Ishikawa (cell line): ENCODE measurements around the gene MYO9B.

Experiments
- CEBPB ChIP-seq: IDR thresholded peaks from 2 replicates; pipeline ENCODE4 v1.6.1; 2012
- CREB1 ChIP-seq: IDR thresholded peaks from 2 replicates; pipeline ENCODE4 v1.6.1; 2012; ENCODE audit warnings: low read depth
- EGR1 ChIP-seq: IDR thresholded peaks from 2 replicates; pipeline ENCODE4 v1.6.1; 2012
- EP300 ChIP-seq: IDR thresholded peaks from 2 replicates; pipeline ENCODE4 v1.6.1; 2012; ENCODE audit warnings: borderline replicate concordance
- FOXM1 ChIP-seq: IDR thresholded peaks from 2 replicates; pipeline ENCODE4 v1.6.1; 2012; ENCODE audit warnings: low read depth, borderline replicate concordance
- MAX ChIP-seq: IDR thresholded peaks from 2 replicates; pipeline ENCODE4 v1.6.1; 2012
- NFIC ChIP-seq: IDR thresholded peaks from 2 replicates; pipeline ENCODE4 v1.6.1; 2012
- RAD21 ChIP-seq: IDR thresholded peaks from 2 replicates; pipeline ENCODE4 v1.6.1; 2012; ENCODE audit warnings: low read depth
- REST ChIP-seq: IDR thresholded peaks from 2 replicates; pipeline ENCODE4 v1.6.1; 2012; ENCODE audit warnings: low read depth, mild to moderate bottlenecking
- TAF1 ChIP-seq: IDR thresholded peaks from 2 replicates; pipeline ENCODE4 v1.6.1; 2012; ENCODE audit warnings: low read depth, mild to moderate bottlenecking
- TCF12 ChIP-seq: IDR thresholded peaks from 2 replicates; pipeline ENCODE4 v1.6.1; 2012; ENCODE audit warnings: low read depth
- TEAD4 ChIP-seq: IDR thresholded peaks from 2 replicates; pipeline ENCODE4 v1.6.1; 2012
- USF1 ChIP-seq: IDR thresholded peaks from 2 replicates; pipeline ENCODE4 v1.6.1; 2012
- YY1 ChIP-seq: IDR thresholded peaks from 2 replicates; pipeline ENCODE4 v1.6.1; 2012; ENCODE audit warnings: low read depth
- ZBTB7A ChIP-seq: IDR thresholded peaks from 2 replicates; pipeline ENCODE4 v1.6.1; 2012; ENCODE audit warnings: low read depth

Gene MYO9B

GRCh38 chr19:17245535-17245984 is 170.0 kb downstream of the MYO9B start, which contains the start of gene NR2F6:
Gene NR2F6 (minus strand): TSS chr19:17245919. CDS start chr19:17245220, 699 bp downstream.
- TF ChIP-seq YY1: no peak
- TF ChIP-seq FOXM1: no peak
- TF ChIP-seq RAD21: no peak
- no peak for TF ChIP-seq ZBTB7A
- TF ChIP-seq TAF1: no peak
- TF ChIP-seq EP300: no peak
- no peak for TF ChIP-seq TEAD4
- TF ChIP-seq NFIC: no peak; the same call in 1 of the 2 replicates
- no peak for TF ChIP-seq CEBPB
- no peak for TF ChIP-seq TCF12
- TF ChIP-seq MAX: no peak
- TF ChIP-seq CREB1: no peak
- no peak for TF ChIP-seq USF1
- TF ChIP-seq REST: no peak
- no peak for TF ChIP-seq EGR1

- TF ChIP-seq TEAD4 (no peak), MAX (0 out of 2 replicates have a peak, but pooled peaks have one; percentile 15)
Measured at GRCh38 chr19:17246681-17247425, 171.3 kb downstream of the MYO9B start.

GRCh38 chr19:17248011-17248776 is 172.6 kb downstream of the MYO9B start:
- TF ChIP-seq ZBTB7A: peak; percentile 65; the same call in 1 of the 2 replicates
- TF ChIP-seq USF1: peak; percentile 30; the same call in 1 of the 2 replicates
- TF ChIP-seq TCF12: peak; percentile 88
- TF ChIP-seq MAX: peak; percentile 68
- no peak for TF ChIP-seq CEBPB
- no peak for TF ChIP-seq YY1
- TF ChIP-seq REST: no peak
- TF ChIP-seq TEAD4: no peak
- peak; percentile 45; the same call in 1 of the 2 replicates for TF ChIP-seq CREB1
- no peak; the same call in 1 of the 2 replicates for TF ChIP-seq RAD21
- TF ChIP-seq TAF1: peak; percentile 17; the same call in 1 of the 2 replicates
- no peak for TF ChIP-seq FOXM1
- TF ChIP-seq EP300: peak; percentile 74
- TF ChIP-seq NFIC: peak; percentile 66
- no peak for TF ChIP-seq EGR1

GRCh38 chr19:17249887-17250548 is 174.4 kb downstream of the MYO9B start:
- TF ChIP-seq NFIC: no peak
- no peak for TF ChIP-seq MAX
- TF ChIP-seq EP300: no peak
- no peak for TF ChIP-seq TCF12
- TF ChIP-seq FOXM1: no peak
- no peak for TF ChIP-seq TEAD4
- TF ChIP-seq USF1: no peak
- TF ChIP-seq ZBTB7A: no peak
- TF ChIP-seq REST: no peak
- no peak for TF ChIP-seq CREB1
- no peak for TF ChIP-seq RAD21
- TF ChIP-seq CEBPB: no peak
